Activated naive CD4-positive, alpha-beta T cell treated with anti-CD3 and anti-CD28 coated beads for 36 hours (primary cell): ENCODE measurements around the gene NCAPH2. TPM values are rescaled to one million over a fixed set of nuclear protein-coding genes. Genes with fewer than 3 reads are reported as not detected.

ENCODE experiments used
- CTCF ChIA-PET: fragments of 350-600 bp; sonication (Branson Sonifier 250); formaldehyde crosslinking; loops from one replicate; lab custom pipeline; 2021; ENCODE audit warnings: antibody characterized with exemption; lab: Charles Lee
- DNase-seq: peaks from one replicate; pipeline ENCODE4 v3.0.0-alpha.2; 2020
- H3K27ac Mint-ChIP-seq: one replicate; pipeline ENCODE4 v1.8.0; 2021; ENCODE audit warnings: mild to moderate bottlenecking, mixed read lengths
- H3K27me3 Mint-ChIP-seq: one replicate; pipeline ENCODE4 v1.8.0; 2021; ENCODE audit warnings: low read depth, mixed read lengths
- H3K36me3 Mint-ChIP-seq: one replicate; pipeline ENCODE4 v1.8.0; 2021; ENCODE audit warnings: low read depth, mixed read lengths
- H3K4me1 Mint-ChIP-seq: one replicate; pipeline ENCODE4 v1.8.0; 2021; ENCODE audit warnings: low read depth, mixed read lengths
- H3K4me3 Mint-ChIP-seq: one replicate; pipeline ENCODE4 v1.8.0; 2021; ENCODE audit warnings: mild to moderate bottlenecking, moderate library complexity, mixed read lengths
- H3K9me3 Mint-ChIP-seq: one replicate; pipeline ENCODE4 v1.8.0; 2021; ENCODE audit warnings: mixed read lengths
- intact Hi-C: fragments of 100-400 bp; cut with micrococcal nuclease; formaldehyde crosslinking; loops from one replicate; pipeline ENCODE4 v1.15.1; 2023
- total RNA-seq, 2 experiments: library from RNA; stranded (reverse); gene quantifications; one replicate each; pipeline ENCODE4 v1.2.3, GENCODE V29; 2021

The NCAPH2 gene
- total RNA-seq, 2 experiments from 2014 or later = 104 to 115 TPM

DNA sequence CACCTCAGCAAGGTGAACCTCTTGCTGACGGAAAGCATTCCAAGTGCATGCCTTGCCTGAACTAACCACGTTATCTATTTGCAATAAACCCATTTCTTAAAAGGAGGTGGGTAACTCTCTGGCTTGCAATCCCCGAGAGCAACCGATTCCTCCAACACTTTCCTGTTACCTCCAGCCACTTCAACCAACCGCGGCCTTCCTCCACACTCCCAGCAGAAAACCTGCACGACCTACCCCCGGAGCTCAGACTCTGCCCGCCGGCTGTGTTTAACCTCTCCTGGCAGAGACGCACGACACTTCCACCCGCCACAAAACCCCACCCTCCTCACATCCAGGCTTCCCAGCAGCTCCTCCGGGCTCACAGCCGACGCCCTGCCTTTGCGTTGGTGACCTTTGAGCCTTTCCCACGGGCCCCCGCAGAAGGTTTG lies 16.7 kb downstream of the NCAPH2 start:
- Mint-ChIP-seq H3K9me3 (no peaks in the 10 kb centered on the region), H3K4me1 (peaks cover 35% of the 10 kb centered on the region), H3K27ac (peak overlapping the region; percentile 86), H3K4me3 (peak overlapping the region; percentile 97), H3K36me3 (peaks cover 42% of the 10 kb centered on the region), H3K27me3 (no peaks in the 10 kb centered on the region)
- CTCF ChIA-PET = interaction anchor here (1.3 to 2.9 kb wide), 8 partner anchors 10 to 273 kb away, joined by 4 to 39 read pairs (median 12); partner anchors contain the start of genes HDAC10, LMF2 and NCAPH2
- intact Hi-C loops = loop anchor here (1.0 to 2.0 kb wide), 6 partner anchors 14 to 564 kb away; partner anchors contain the start of genes ARSA, NCAPH2, PIM3 and SYCE3
- DNase-seq = peak; percentile 39

DNA sequence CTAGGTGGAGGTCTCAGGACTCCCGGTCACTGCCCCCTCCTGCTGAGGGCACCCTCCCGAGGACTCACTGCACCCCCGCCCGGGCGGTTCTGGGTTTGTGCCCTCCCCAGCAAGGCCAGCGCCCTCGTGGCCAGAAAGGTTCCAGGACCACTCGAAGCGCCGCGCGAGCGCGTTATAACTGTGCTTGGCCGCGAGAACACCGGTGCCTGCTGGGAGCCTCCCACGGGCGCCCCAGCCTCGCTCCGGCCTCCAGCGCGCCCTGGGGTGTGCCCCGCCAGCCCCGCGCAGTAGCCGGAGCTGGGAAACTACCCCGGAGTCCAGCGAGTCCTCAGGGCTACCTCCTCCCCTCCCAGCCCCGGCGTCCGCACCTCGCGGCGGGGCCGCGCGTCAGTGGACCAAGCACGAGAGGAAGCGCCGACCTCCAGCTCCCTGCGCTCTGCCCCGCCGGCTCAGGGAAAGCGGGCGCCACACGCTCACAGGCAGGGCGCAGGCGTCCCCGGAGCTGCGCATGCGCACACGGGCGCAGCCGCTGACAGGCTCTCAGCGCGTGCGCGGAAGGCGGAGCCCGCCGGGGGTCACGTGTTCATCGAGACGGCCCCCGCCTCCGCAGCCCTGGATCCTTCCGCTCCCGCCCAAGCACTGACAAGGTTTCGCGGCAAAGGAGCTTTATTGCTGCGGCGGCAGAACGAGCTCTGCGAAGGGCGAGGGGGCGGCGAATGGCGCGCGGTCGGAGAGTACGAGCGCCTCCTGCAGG lies 17.3 kb downstream of the NCAPH2 start, which contains the start of gene SCO2:
TSS of gene SCO2 (minus strand) at position 495 of the 754 bp plus-strand sequence. CDS start 1,187 bp downstream, outside the sequence.
- Mint-ChIP-seq H3K9me3 (no peaks in the 10 kb centered on the region), H3K27me3 (no peaks in the 10 kb centered on the region), H3K36me3 (peaks cover 39% of the 10 kb centered on the region), H3K4me1 (peaks cover 35% of the 10 kb centered on the region), H3K4me3 (peak within 1 kb of the TSS; percentile 97), H3K27ac (peak within 1 kb of the TSS; percentile 93)
- CTCF ChIA-PET = interaction anchor here (0.6 to 2.9 kb wide), 31 partner anchors 10 to 283 kb away, joined by 3 to 39 read pairs (median 5); partner anchors contain the start of genes CHKB, HDAC10, KLHDC7B and LMF2
- peak; percentile 98 for DNase-seq
- intact Hi-C loops = loop anchor here (1.0 to 2.0 kb wide), 6 partner anchors 14 to 565 kb away; partner anchors contain the start of genes ARSA, NCAPH2, PIM3 and SYCE3

DNA sequence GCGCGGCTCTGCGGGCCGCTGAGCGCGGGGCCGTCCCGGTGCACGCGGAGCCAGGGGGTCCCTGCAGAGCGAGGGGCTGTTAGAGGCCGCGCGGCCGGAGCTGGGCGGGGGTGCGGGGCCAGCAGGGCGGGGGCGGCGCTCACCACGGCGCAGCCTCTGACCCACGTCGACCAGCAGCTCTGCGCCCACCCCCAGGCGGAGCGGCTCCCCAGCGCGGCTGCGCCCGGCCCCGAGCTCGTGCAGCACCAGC lies 17.8 kb downstream of the NCAPH2 start:
- Mint-ChIP-seq H3K27me3 (no peaks in the 10 kb centered on the region), H3K4me1 (peaks cover 35% of the 10 kb centered on the region), H3K4me3 (peak overlapping the region; percentile 97), H3K9me3 (no peaks in the 10 kb centered on the region), H3K36me3 (peaks cover 39% of the 10 kb centered on the region), H3K27ac (peak overlapping the region; percentile 80)
- CTCF ChIA-PET = interaction anchor here (0.6 to 2.9 kb wide), 31 partner anchors 9 to 283 kb away, joined by 3 to 39 read pairs (median 5); partner anchors contain the start of genes CHKB, HDAC10, KLHDC7B and LMF2
- DNase-seq = no peak
- intact Hi-C loops = loop anchor here (1.0 to 2.0 kb wide), 8 partner anchors 13 to 565 kb away; partner anchors contain the start of genes ARSA, CHKB, KLHDC7B and NCAPH2

DNA sequence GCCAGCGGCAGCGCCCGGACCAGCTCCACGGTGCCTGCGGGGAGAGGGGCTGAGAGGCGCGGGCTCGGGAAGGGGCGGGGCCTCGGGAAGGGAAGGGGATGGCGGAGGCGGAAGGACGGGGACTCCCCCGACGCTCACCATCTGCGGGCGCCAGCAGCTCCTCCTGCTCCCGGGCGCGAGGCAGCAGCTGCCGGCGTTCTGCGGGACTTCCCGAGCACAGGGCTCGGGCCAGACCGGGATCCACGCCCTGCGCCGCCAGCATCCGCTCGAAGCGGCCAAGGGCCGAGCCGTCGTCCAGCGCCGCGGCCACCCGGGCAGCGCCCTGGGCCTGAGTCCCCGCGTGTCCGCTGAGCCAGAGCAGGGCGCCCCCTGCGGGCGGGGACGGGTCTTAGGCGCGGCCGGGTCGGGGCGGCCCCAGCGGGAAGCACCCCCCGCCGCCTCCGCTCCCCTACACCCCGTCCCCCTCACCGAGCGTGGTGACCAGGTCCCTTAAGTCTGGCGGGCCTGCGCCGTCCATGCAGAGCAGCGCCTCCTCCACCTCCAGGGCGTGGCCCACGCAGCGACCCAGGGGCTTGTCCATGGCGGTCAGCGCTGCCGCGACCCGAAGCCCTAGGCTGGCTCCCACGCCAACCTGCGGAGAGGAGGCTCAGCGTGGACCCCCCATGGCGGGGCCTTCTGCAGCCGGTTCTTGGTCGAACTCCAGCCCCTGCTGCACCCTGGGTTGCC lies 18.2 kb downstream of the NCAPH2 start:
- H3K4me3 Mint-ChIP-seq = peak overlapping the region; percentile 84
- CTCF ChIA-PET = interaction anchor here (0.6 to 2.9 kb wide), 31 partner anchors 9 to 284 kb away, joined by 3 to 39 read pairs (median 5); partner anchors contain the start of genes CHKB, HDAC10, KLHDC7B and LMF2
- peaks cover 41% of the 10 kb centered on the region for H3K36me3 Mint-ChIP-seq
- H3K27ac Mint-ChIP-seq = peak overlapping the region; percentile 93
- intact Hi-C loops = loop anchor here (2.0 kb wide), 2 partner anchors 19 to 57 kb away; partner anchors contain the start of genes CHKB and KLHDC7B
- DNase-seq = peak; percentile 95
- H3K4me1 Mint-ChIP-seq = peaks cover 35% of the 10 kb centered on the region
- no peaks in the 10 kb centered on the region for H3K27me3 Mint-ChIP-seq
- H3K9me3 Mint-ChIP-seq = no peaks in the 10 kb centered on the region

DNA sequence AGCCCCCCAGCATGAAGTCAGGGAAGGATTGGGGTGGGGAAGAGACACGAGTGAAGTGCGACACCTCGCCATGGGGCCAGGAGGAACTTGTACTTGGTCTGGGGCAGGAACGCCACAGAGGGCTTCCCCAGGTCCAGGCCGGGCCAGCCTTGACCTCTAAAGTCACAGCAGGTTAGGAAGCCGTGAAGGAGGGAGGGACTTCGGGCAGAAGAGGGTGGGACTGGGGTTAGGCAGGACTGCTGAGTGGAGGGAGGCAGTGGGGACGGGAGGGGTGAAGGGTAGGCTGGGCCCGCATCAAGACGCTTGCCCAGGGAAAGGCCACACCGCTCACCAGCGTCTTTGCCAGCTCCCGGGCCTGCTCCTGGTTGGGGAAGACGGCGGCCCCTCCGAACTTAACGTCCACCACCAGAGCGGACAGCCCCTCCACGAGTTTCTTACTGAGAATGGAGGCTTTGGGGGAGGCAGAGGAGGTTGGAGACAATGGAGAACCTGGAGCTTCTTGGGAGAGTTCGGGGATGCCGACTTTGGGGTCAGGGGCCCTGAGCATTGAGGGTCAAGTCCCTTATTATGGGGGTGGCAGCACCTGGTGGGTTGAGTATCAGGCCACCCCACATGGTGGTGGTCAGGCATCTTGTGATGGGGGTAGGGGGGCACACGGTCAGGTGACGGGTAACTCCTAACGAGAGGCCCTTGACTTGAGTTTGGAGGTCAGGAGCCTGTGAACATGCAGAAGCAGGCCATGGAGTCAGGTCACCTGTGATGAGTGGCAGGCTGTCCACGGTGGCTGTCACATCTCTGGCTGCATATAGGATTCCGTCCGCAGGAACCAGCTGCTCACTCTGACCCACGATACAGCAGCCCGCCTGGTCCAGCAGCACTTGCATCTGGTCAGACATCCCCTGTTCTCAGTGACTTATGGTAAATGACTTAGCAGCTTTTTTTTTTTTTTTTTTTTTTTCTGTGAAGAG lies 19.1 kb downstream of the NCAPH2 start:
- H3K27me3 Mint-ChIP-seq = no peaks in the 10 kb centered on the region
- peaks cover 35% of the 10 kb centered on the region for H3K4me1 Mint-ChIP-seq
- peak overlapping the region; percentile 84 for H3K4me3 Mint-ChIP-seq
- intact Hi-C loops = loop anchor here (2.0 kb wide), 2 partner anchors 18 to 56 kb away; partner anchors contain the start of genes CHKB and KLHDC7B
- H3K27ac Mint-ChIP-seq = peak overlapping the region; percentile 93
- H3K9me3 Mint-ChIP-seq = no peaks in the 10 kb centered on the region
- CTCF ChIA-PET = interaction anchor here (0.6 to 2.9 kb wide), 5 partner anchors 13 to 285 kb away, joined by 3 to 13 read pairs (median 4); no protein-coding TSS in a partner anchor
- H3K36me3 Mint-ChIP-seq = peaks cover 41% of the 10 kb centered on the region
- peak; percentile 71 for DNase-seq

DNA sequence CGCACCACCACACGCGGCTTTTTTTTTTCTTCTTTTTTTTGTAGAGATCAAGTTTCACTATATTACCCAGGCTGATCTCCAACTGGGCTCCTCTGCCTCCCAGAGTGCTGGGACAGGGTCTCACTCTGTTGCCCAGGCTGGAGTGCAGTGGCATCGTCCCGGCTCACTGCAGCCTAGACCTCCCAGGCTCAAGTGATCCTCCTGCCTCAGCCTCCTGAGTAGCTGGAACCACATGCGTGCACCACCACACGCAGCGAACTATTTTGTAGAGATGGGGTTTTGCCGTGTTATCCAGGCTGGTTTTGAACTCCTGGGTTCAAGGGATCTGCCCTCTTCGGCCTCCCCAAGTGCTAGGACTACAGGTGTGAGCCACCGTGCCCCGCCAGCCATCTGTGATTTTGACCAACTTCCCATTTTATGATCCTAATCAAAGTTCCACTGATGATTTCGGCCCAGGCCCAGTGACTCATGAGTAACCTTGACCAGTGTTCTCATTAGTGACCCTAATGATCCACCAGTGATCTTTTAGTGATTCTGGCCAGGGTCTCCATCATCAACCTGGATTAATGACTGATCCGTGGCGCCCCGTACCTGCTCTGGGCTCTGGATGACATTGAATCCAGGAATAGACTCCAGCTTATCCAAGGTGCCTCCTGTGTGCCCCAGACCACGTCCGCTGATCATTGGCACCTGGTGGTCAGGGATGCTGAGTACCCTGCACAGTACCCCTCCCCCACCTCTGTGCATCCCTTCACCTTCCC lies 20.1 kb downstream of the NCAPH2 start:
- Mint-ChIP-seq H3K4me1 (peaks cover 42% of the 10 kb centered on the region), H3K36me3 (peaks cover 39% of the 10 kb centered on the region), H3K27me3 (no peaks in the 10 kb centered on the region), H3K4me3 (peak overlapping the region; percentile 84), H3K27ac (peak overlapping the region; percentile 93), H3K9me3 (no peaks in the 10 kb centered on the region)
- no peak for DNase-seq
- intact Hi-C loops = loop anchor here (2.0 kb wide), 2 partner anchors 17 to 55 kb away; partner anchors contain the start of genes CHKB and KLHDC7B
- CTCF ChIA-PET = interaction anchor here (0.6 to 2.9 kb wide), 10 partner anchors 11 to 286 kb away, joined by 3 to 13 read pairs (median 4); partner anchors contain the start of genes KLHDC7B and SYCE3

DNA sequence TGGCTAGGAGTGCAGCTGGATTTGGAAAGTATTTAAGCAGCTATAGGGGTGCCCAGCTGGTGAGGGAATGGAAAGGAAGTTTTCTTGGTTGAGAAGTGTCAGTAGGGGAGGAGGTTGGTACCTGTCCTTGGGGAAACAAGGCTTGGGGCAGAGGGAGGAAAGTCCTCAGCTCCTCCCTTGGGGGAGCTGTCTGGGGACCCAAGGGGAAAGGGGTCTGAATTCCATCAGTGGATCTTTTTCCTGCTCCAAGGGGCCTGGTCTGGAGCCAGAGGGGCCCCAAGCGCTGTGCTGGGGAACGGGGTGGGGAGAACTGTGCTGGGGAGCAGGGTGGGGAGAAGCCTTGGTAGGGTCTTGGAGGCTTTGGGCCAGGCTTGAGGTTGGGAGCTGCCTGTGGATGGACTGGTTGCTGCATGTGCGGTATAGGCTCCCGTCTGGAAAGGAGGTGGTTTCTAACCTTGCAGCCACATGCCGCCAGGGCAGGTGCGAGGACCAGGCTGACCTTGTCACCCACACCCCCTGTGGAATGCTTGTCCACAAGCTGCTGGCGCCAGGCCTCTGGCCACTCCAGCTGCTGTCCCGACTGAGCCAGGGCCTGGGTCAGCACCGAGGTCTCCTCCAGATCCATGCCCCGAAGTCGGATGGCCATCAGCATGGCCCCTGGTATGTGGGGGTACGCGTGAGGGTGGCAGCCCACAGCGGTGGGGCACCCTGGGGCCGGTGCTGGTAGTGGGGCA lies 20.8 kb downstream of the NCAPH2 start:
- Mint-ChIP-seq H3K27ac (peak overlapping the region; percentile 93), H3K9me3 (no peaks in the 10 kb centered on the region), H3K36me3 (peaks cover 34% of the 10 kb centered on the region), H3K4me3 (peak overlapping the region; percentile 84), H3K4me1 (peaks cover 45% of the 10 kb centered on the region), H3K27me3 (no peaks in the 10 kb centered on the region)
- no peak for DNase-seq
- intact Hi-C loops = no loop called here
- CTCF ChIA-PET = interaction anchor here (0.9 to 2.9 kb wide), 7 partner anchors 10 to 163 kb away, joined by 3 to 13 read pairs (median 4); partner anchors contain the start of genes KLHDC7B and SYCE3

DNA sequence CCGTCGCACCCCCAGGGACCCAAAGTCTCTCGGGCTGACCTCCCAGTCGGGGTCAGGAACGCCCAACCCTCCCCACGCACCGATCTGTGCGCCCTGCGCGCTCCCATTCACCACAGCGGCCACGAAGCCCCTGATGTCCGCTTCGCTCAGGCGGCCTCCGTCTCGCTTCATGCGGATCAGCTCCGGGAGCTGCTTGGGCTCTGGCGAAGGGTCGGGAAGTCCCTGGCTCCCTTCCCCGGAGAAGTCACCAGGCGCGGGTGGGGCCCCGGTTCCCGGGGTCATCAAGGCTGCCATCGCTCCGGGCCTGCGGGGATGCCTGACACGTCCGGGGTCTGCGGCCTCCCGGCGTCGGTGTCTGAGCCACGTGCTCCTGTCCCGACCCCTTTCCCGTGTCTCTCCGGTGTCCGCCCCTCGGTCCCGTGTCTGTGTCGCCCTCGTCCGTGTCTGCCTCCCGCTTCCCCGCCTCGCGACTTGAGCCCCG lies 21.4 kb downstream of the NCAPH2 start:
- peaks cover 33% of the 10 kb centered on the region for H3K36me3 Mint-ChIP-seq
- no peaks in the 10 kb centered on the region for H3K27me3 Mint-ChIP-seq
- peak overlapping the region; percentile 84 for H3K4me3 Mint-ChIP-seq
- intact Hi-C loops = no loop called here
- CTCF ChIA-PET = interaction anchor here (0.9 to 2.9 kb wide), 6 partner anchors 10 to 162 kb away, joined by 3 to 13 read pairs (median 4); partner anchors contain the start of gene SYCE3
- H3K4me1 Mint-ChIP-seq = peaks cover 50% of the 10 kb centered on the region
- H3K27ac Mint-ChIP-seq = peak overlapping the region; percentile 93
- H3K9me3 Mint-ChIP-seq = no peaks in the 10 kb centered on the region
- no peak for DNase-seq

DNA sequence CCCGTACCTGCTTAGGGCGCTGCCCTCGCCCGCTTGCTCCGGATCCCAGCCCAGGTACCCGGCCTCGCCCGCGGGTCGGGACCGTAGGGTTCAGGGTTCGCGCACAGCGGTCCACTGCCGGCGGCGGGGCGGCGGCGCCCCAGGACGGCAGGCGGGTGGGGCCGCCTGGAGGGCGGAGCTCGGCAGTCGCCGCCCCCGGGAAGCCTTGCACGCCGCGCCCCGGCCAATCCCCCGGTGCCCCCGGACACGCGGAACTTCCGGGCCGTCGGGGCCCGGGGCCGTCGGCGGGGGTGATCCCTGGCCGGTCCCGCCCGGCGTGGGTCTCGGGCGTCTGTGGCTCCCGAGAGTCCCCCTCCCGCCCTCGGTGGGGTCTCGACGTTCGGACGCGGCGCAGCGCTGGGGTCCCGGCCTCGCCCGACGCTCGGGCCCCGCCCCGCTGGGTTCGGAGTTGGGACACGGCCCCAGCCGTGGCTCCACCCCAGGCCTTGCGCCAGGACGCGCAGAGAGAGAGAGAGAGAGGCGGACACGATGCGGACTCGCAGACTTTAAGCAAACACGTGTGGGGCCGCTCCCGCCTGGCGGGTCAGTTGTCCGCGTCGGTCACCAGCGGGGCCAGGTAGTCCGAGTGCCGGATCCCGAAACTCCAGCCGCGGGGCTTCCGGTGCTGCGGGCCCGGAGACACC lies 22.0 kb downstream of the NCAPH2 start, which contains the start of gene TYMP:
TSS of gene TYMP (minus strand) at position 116 of the 683 bp plus-strand sequence. CDS start 303 bp downstream, outside the sequence.
- no peaks in the 10 kb centered on the region for H3K9me3 Mint-ChIP-seq
- peak within 1 kb of the TSS; percentile 99 for H3K27ac Mint-ChIP-seq
- intact Hi-C loops = loop anchor here (1.0 kb wide), 1 partner anchor 90 kb away; no protein-coding TSS in a partner anchor
- peaks cover 47% of the 10 kb centered on the region for H3K4me1 Mint-ChIP-seq
- DNase-seq = peak; percentile 75
- H3K27me3 Mint-ChIP-seq = no peaks in the 10 kb centered on the region
- H3K4me3 Mint-ChIP-seq = peak within 1 kb of the TSS; percentile 92
- CTCF ChIA-PET = interaction anchor here (1.5 to 2.0 kb wide), 2 partner anchors 91 to 162 kb away, joined by 3 to 5 read pairs; no protein-coding TSS in a partner anchor
- peaks cover 27% of the 10 kb centered on the region for H3K36me3 Mint-ChIP-seq
